ENCODE results near the gene NYAP1.
"Not testable (repeated sequence)": the region's sequence is repeated elsewhere in the genome, so short reads cannot be mapped to it uniquely, and the experiment has no call there.

- not testable (repeated sequence) for TF ChIP-seq CTCF (IDR thresholded peaks at IDR 0.05); ZFX (IDR thresholded peaks at IDR 0.05; ENCODE audit: borderline replicate concordance)
These were observed 44.6 kb downstream of the NYAP1 start for GRCh38 chr7:100528108-100528866.

Data from 22Rv1 (cell line).